GM18861 (cell line): ENCODE measurements around the gene TTC7B.

Experiments
- ATAC-seq: cut with Tn5 transposase; IDR thresholded peaks from one replicate; pipeline ENCODE4 v1.9.1; 2021; ENCODE audit not compliant: unreplicated experiment

Gene TTC7B

DNA sequence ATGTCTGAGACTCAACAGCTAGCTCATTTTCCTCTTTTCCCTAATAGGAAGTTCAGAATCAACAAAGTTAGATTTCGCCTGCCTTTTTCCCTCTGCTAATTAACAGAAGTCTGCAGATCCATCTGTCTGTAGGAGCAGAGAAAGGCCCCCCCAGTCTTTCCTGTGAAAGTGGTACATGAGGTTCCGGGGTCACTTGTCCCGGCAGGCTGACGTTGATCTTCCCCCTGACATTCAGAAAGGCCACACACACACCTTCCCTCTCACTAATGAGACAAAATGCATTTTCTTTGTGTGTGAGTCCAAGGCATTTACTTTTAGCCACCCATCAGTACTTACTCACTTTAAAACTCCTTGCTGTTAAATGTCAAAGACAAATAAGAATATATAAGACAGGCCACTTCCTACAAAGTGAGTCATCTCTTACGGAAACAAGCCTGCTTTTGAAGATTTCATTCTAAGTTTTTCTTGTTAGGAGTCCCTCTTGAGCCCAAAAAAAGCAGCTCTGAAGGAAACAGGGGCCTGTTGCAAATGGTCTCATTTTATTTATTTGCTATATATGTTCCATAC lies 138.7 kb downstream of the TTC7B start:
- ATAC-seq: no peak

DNA sequence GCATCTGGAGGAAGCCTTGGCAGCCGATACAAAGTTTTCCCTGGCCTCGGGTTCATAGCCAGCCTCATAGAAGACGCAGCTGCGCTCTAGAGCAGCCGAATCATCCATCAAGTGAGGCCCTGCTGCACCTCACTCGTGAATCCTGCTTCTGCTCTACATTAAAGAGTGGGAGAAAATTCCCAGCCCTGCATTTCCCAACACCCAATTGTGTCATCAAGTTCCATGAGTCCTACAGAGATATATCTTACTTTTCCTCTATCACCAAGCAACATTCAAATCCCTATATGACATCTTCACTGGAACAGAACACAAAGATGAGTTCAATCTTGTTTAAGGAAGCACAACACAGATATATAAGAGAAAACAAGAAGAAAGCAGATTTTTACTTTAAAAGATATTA lies 139.3 kb downstream of the TTC7B start:
- no peak for ATAC-seq

DNA sequence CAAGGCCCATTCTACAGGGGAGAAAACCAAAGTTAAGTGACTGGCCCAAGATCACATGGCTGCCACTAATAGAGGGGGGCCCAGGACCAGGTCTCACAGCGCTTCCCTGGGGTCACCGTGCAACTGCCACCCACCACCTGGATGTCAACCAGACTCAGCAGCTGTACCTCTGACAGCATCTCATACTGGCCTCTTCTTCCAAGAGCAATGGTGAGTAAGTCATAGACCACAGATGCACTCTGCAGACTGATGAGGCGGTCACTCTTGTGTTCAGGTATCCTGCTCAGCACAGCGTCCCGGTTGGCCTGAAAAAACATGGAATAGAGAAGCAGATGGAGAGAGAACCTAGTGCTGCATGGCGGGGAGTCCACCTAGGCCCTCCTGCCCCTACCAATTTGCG lies 139.9 kb downstream of the TTC7B start:
- no peak for ATAC-seq

DNA sequence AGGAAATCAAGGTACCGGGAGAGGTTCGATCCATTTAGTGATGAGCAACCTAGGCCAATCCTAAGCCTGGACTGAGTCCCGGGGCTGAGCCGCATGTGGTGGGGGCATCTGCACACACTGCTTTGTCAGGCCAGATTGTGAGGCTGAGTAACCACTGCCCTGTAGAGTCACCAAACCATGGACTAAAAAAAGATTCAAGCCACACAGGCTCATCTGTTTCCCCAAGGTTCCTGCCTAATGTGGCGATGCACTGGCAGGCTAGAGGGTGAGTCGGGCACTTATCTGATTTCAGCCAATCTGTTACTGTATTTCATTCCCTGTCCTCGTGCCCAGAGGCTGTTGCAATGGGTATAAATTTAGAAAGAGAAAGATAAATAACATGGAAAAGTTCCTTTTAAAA lies 140.8 kb downstream of the TTC7B start:
- no peak for ATAC-seq

DNA sequence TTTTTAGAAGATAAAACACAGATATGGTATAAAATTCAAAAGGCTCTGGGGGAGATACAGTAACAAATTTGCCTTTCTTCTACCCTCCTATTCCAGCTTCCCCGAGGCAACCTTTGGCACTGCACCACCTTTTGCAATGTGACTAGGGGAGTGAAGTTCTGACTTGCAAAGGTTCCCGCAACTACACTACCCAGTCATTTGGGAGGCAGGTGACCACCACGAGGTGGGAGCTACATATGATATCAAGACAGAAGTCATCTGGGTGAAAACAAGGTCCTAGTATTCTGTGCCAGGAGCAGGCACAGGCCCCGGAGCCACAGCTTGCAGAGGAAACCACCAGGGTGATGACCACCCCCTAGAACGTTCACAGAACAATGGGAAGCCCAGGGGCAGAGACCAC lies 141.5 kb downstream of the TTC7B start:
- ATAC-seq: no peak

DNA sequence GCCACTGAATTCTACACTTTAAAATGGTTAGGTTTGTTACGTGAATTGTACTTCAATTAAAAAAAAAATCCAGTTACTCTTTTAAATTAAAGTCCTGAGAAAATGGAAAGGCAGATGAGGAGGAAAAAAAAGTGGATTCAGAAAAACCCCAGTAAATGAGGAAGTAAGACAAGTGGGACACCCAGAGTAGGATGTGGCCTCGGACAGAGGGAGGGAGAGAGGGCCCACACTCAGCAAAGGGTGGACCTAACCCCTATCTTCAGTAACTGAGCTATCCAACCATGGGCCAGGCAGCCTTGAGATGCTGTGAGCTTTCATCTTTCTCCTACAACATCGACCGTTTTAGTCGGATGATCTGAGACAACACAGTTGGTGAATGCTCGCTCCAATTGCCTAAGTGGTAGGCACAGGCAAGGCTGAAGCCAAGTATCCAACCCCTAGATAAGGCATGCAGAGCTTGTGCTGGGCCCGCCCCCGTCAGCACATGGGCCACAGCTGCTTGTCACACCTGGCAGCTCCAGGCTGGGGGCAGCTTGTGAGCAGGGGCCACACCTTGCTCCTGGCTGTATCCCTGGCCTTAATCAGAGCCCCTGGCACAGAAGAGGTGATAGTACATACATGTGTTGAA lies 142.1 kb downstream of the TTC7B start:
- ATAC-seq: no peak

DNA sequence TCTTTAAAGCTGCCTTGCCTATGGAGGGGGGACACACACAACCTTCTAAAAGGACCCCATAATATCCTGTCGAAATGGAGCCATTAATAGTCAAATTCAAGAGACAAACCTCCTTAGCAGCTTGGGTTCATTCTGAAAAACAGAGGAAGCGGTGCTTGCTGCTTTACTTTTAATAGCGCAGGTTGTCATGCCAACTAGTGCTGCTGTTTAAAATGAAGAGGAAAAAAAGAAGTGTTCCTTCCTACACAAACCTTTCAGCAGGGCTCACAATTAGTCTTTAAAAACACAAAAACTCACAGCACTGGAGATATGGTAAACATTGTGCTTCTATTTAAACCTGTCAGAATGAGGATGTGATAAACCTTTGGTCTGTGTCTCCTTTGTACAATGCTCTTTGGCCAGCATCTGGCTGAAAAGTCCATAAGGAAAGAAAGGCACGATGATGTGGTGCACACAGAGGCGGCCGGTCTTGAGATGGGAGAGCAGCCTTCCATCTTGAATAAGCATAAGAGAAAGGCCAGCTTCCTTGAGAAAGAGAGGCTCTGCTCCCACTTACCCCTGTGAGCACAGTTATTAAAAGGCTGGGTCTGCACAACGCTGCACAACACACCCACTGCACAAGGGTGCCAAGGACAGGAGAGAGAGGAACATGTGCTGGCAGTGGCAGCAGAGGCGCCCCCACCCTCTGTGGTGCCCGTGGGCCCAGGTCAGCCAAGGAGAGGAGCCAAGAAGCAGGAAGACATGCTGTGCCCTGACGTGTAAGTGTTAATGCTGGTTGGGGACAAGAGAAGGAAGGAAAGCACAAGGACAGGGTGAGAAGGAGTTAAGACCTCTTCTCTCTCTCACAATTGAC lies 144.6 kb downstream of the TTC7B start:
- no peak for ATAC-seq

DNA sequence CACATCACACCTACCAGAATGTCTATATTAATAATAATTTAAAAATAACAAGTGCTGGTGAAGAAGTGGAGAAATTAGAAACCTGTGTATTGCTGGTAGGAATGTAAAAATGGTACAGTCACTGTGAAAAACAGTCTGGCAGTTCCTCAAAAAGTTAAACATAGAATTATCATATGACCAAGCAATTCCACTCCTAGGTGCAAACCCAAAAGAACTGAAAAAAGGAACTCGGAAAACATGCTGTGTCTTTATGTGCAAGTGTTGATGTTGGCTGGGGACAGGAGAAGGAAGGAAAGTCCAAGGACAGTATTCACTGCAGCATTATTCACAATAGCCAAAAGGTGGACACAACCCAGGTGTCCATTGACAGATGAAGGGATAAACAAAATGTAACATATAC lies 146.5 kb downstream of the TTC7B start:
- ATAC-seq: no peak

DNA sequence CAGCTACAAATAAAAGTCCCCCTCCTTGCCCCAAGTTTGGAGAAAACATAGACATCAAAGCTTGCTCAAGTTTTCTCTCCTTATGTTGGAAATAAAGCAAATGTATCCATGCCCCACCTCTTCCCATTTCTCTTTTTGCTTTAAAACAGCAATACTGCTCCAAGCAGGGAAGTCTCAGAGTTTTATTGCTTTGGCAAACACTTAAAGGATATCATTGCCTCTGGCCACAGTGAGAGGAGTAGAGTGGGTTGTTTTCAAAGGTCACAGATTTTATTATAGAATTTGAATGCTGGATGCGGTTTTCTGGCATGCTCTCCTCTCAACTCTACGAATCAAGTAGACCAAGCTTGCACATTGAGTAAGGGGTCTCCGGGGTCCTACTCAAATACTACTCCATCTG lies 149.7 kb downstream of the TTC7B start:
- no peak for ATAC-seq

DNA sequence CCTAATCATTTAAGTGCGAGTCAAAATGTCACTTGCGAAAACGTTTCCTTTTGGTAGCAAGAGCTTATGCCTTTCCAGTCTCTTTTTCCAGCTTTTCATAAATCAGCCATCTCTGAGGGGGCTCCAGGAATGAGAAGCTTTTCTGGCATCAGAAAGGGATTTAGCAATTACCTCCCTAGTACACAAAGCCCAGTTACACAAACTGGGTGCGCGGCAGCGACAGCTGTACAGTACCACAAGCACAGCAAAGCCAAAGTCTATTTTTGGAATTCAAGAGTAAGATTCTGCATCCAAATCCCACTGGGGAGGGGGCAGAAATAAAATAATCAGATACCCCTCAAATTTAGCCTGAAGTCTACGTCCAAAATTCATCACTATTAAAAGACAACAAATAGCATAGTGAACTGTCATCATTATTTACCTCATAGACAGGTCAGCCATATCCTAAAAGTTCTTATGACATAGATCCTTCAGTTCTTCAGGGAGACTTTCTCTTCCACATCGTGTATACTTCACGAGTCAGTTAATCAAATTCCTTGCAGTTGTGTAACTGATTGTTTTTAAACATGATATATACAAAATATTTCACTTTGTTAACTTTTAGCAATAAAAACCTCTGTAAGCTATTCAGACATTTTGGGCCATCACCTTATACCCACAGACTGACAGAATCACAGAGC lies 150.8 kb downstream of the TTC7B start:
- no peak for ATAC-seq

DNA sequence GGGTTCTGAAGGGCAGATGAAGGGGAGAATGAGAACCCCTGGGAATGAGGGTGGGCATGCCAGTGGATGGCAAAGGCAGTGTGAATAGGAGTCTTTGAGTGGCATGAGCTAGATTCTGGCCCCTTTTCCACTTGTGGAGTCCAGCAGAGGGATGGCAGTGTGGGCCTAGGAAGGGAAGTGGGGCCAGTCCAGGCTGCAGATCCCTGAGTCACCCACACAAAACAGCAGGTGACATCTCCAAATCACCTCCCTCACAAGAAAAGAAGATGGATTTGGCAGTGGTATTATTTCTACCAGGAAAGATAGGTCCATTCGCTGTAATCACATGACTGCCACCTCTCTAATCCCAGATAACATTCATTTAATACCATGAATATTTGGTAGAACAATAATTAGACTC lies 151.3 kb downstream of the TTC7B start:
- ATAC-seq: no peak

DNA sequence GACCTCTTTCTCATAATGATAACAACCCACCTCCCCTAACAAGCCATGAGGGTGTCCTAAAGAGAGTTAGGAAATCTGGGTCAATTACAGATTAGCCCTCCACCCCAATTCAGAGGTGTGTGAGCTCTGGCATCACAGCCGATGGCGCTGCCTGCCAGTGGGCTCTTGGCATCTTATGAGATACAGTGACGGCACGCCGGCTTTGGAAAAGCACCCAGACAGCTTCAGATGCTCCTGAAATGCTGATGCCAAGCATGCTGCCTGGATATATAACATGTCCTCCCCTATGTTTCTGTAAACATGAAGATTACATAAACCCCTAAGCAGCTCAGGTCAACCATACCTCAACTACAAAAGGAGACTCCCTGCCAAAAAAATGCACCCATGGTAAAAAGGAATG lies 152.6 kb downstream of the TTC7B start:
- no peak for ATAC-seq

DNA sequence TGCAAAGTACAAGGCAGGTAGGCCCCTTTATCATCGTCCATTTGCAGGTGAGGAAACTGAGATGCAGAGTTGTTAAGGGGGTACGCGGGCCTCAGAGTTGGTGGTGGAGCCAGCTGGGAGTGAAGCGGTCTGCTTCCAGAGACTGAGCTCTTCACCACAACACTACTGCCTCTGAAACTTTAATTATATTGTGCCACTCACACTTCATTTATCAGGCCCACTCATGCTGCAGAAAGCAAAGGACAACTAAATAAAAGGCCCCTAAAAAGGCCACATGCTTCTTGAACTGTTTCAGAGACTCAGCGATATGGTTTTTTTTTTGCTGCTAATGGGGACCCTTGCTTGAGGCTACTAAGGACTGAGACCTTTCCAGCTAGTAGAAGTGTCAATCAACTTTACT lies 153.1 kb downstream of the TTC7B start:
- no peak for ATAC-seq

DNA sequence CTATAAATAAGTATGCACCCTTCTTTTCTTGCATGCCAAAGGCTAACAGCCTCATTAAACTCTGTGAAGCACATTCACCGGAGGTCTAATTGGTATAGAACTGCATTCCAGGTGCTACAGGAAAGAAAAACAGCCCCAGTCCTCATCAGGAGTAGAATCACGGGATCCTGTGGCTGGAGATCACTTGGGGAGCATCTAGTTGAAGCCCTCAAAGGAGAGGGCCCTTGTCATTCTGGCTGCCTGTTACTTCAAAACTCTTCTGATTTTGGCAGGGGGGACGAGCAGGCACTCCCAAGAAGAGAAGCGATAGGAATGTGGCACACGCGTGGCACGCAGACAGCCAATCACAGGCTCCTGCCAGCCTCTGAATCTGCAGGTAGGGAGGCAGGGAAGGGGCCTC lies 154.4 kb downstream of the TTC7B start:
- ATAC-seq: no peak

DNA sequence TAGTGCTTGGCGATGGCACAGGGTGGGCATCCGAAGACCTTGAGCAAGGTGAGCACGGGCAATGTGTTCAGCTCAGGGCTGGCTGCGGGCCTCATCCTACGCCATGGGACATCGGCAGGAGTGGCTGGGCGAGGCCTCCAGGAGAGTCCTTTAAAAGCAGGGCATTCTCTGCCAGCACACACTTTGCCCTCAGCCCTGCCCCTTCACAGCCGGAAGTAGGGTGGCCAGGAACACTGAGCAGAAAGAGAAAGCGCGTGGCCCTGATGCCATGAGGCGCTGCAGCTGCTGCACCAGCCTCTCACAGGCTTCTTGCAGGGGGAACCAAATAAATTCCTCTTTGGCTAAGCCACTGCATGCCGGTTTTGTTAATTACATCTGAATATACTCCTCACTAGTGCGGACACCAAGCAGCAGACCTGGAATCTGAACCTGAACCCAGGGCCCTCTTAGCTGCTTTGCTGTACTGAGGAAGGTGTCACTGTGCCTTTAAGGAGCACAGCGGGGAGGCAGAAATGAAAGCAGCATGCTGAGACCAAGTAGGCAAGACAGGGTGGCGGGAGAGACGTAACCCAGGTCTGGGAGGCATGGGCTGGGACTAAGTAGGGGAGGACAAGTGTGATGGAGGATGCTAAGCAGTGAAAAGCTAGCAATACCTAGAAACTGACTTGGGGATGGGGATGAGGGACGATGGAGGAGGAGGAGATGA lies 155.2 kb downstream of the TTC7B start:
- ATAC-seq: no peak

DNA sequence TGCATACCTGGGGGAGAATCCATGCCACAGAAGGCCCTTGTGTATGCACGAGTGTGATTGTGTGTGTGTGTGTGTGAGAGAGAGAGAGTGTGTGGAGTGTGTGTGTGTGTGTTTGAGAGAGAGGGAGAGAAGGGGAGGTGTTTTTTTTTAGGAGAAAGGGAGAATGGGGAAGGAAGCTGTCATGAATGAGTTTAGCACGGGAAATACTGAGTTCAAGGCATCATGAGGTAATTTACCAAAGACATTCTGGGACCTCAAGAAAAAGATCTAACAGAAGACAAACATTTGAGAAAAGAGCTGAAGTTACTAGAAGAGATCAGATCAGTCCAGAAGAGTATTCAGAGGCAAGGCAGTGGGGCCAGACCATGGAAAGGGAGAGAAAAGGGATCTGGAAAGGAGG lies 157.1 kb downstream of the TTC7B start:
- no peak for ATAC-seq

DNA sequence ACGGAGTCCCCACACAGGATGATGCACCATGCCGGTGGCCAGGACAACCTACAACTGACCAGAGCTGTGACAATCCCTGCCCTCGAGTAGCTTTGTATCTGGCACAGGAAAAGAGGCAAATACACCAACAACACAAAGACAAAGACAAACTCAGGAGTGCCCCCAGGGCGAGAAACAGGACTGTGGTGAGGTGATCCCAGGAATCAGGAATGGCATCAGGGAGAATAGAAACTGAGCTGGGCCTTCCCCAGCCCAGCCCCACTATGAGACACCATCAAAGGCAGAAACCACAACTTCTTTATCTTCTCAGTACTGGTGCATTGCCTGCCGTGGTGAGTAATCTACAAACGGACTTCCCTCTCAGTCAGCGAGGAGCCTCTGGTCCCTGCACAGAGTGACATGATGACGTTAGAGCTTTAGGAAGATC lies 157.7 kb downstream of the TTC7B start:
- no peak for ATAC-seq

DNA sequence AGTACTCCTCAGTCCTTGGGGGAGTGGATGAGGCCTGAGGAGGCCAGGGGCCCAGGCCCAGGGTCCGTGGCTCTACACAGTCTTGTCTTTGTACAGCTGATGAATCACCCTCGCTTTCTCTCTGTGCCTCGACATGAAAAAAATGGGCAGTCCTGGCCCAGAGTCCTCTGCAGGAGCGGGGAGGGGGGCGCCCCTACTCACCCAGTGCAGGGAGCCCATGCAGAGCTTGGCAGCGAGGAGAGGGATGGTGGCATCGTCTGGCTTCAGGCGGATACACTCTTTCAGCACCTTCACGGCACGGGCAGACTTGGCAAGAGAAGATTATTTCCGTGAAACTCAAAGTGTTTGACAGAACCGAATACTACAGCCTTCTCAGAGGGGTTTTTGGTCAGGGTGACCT lies 159.3 kb downstream of the TTC7B start:
- ATAC-seq: no peak

DNA sequence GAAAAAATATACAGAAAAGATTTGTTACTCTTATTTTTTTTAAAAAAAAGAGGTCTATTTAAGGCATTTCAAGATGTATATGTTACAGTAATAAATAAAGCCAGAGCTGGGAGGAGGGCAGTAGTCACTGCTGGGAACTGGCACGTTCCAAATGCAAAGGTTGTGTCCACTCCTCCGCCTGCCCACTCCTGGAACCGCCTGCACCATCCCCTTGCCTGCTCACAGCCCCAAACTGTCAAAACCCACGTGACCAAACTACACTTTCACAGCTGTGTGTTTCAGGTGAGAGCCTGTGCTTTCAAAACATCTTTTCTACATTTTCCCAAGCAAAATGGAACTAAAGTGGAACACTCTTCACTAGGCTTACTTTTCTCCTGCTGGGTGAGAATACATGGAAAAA lies 160.4 kb downstream of the TTC7B start:
- no peak for ATAC-seq

DNA sequence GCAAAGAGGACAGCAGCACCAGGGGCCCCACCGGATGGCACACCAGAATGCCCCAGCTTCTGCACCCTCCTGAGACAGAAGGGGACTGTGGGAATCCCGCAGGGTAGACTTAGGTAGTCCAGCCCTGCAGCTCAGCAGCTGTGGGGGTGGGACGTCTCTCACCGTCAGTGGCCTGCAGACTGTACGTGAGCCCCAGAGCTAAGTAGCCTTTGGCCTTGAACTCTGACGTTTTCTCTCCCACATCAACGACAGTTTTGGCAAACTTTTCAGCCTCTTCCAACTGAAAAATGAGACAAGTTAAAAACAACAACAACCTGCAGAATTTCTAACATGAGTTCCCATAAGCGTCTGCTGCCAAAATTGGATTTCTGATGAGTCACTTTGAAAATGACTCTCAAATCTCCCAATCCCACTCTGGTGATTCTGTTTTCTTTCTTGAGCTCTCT lies 161.4 kb downstream of the TTC7B start:
- ATAC-seq: no peak

DNA sequence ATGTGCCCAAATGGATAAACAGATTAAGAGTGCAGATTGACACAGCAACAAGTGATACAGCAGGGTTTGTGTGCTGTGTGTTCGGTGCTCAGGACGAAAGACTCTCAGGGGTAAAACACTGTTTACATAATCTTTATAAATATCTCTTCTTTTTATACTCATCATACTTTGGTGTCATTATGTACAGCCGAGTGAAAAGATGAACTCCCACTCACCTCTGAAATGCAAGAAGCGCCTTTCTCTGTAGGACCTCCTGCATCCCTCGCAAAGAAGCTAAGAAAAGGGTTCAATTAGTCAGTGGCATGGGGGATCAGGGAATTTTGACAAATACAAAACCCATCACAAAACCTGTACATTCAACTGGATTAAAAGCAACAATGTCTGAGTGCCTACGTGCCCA lies 163.6 kb downstream of the TTC7B start:
- no peak for ATAC-seq
